Duodenal mucosa (tissue), 2 donors: ENCODE data around the gene KLF5.
"Not testable (repeated sequence)": the region's sequence is repeated elsewhere in the genome, so short reads cannot be mapped to it uniquely, and the experiment has no call there.

Experiments
- H3K27ac ChIP-seq: one replicate; pipeline ENCODE4 v1.7.0; 2013; ENCODE audit warnings: low read depth, low read length
- H3K27me3 ChIP-seq, 2 donors: one replicate each; pipeline ENCODE4 v1.7.0; 2013; ENCODE audit warnings: low read length in 2 of 2, control low read depth in 1 of 2; ENCODE audit not compliant: insufficient read depth in 2 of 2, control insufficient read depth in 1 of 2
- H3K36me3 ChIP-seq, 2 donors: one replicate each; pipeline ENCODE4 v1.7.0; 2013; ENCODE audit warnings: low read length in 2 of 2, control low read depth in 1 of 2; ENCODE audit not compliant: insufficient read depth in 2 of 2, control insufficient read depth in 1 of 2
- H3K4me1 ChIP-seq, 2 donors: one replicate each; pipeline ENCODE4 v1.7.0; 2013; ENCODE audit warnings: low read length in 2 of 2, control low read depth in 1 of 2; ENCODE audit not compliant: insufficient read depth in 2 of 2, control insufficient read depth in 1 of 2
- H3K4me3 ChIP-seq, 2 donors: one replicate each; pipeline ENCODE4 v1.7.0; 2013; ENCODE audit warnings: low read length in 2 of 2, low read depth in 1 of 2
- H3K9ac ChIP-seq, 2 donors: one replicate each; pipeline ENCODE4 v1.7.0; 2013; ENCODE audit warnings: low read length in 2 of 2, low read depth in 1 of 2
- H3K9me3 ChIP-seq, 2 donors: one replicate each; pipeline ENCODE4 v1.7.0; 2013; ENCODE audit warnings: low read length in 2 of 2, control low read depth in 1 of 2; ENCODE audit not compliant: control insufficient read depth in 1 of 2

KLF5 gene

DNA sequence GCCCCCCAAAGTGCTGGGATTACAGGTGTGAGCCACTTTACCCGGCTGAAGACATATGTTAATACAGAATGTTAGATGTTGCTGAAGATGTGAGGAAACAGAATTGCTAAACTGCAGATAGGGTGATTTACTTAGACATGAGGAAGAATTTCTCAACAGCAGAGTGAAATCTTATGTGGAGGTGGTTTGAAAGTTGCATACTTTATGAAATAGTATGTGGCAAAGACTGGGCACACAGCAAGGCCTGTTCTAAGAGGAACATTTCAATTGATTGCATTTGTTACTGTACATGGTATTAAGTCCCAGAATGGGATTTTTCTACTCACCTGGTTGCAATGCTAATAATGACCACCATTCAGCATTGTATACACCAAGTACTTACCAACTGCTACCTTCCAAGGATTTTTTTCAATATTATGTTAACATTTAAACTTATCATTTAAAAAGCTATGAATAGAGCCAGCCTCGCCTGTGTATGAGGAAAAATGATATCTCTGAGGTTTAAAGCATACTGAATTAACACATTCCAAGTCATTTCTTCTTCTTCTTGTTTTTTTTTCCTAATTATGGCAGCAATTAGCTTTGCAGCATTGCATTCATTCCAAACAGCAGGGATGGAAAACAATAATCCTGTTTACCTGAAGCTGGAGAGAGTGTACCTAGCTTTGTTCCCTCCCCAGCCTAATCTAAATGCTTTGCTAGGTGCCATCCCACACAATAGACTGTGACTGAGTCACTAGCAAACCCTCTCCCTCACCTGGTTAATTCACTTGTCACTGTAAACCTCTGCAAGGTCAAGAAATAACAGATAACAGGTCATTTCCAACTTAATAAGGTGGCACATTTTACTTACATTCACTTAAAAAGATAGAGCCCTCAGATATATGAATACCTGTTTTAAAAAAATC lies 19.4 kb upstream of the KLF5 start:
- no peak overlapping the region for H3K27ac ChIP-seq
- H3K4me1 ChIP-seq = peaks cover 10 to 14% of the 10 kb centered on the region in 2 donors
- H3K9me3 ChIP-seq = no peaks in the 10 kb centered on the region
- no peaks in the 10 kb centered on the region for H3K27me3 ChIP-seq
- no peak overlapping the region for H3K9ac ChIP-seq
- H3K4me3 ChIP-seq = peak overlapping the region in 1 of 2 donors; percentile 7
- no peaks in the 10 kb centered on the region for H3K36me3 ChIP-seq

DNA sequence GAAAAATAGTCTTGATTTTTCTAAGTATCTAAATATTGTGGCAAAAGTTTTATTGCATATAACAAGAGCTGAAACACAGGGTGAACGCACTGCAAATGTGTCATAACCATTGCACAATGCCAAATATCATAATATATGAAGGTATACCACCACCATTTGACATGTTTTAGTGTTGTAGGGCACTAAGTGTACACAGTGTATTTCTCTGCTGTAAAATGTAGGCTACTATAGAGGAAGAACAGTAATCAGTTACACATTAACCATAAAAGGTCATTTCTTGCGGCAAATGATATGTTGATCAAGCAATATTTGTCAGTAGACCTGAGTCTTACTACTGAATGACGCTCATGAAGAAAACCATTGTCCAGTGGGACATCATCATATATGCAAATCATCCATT lies 18.3 kb upstream of the KLF5 start:
- Histone ChIP-seq H3K4me1 (peaks cover 14 to 16% of the 10 kb centered on the region in 2 donors), H3K36me3 (no peaks in the 10 kb centered on the region)

DNA sequence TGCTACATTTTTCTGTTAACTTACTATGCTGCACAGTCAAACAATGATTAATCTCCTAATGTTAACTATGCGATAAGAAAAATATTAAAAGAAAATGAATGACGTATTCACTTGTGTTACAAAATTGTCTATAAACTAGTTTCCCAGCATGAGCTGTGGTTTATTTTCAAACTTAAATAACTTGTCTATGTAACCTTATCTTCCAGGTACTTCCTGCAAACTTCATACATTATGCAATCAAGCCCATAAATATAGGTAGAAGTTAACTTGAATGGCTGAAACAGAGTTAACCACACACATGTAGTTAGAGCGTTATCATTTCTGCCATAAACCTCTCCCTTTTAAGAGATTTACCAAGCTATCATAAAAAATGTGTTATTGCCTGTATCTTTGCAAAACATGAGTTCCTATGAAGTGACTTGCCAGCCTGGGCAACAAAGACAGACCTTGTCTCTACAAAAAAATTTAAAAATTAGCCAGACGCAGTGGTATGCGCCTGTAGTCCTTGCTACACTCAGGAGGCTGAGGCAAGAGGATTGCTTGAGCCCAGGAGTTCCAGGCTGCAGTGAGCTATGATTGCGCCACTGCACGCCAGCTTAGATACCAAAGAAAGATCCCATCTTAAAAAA lies 17.7 kb upstream of the KLF5 start:
- Histone ChIP-seq H3K36me3 (no peaks in the 10 kb centered on the region), H3K9me3 (no peaks in the 10 kb centered on the region), H3K4me3 (peak overlapping the region; percentile 12 to 27), H3K4me1 (peaks cover 14 to 16% of the 10 kb centered on the region in 2 donors), H3K27ac (peak overlapping the region; percentile 32), H3K9ac (no peak overlapping the region), H3K27me3 (no peaks in the 10 kb centered on the region)

More for the DNA sequence above, 18.3 kb upstream of the KLF5 start:
- no peak overlapping the region for H3K9ac ChIP-seq
- H3K27me3 ChIP-seq = no peaks in the 10 kb centered on the region
- H3K4me3 ChIP-seq = peak overlapping the region; percentile 12 to 27
- H3K27ac ChIP-seq = no peak overlapping the region
- H3K9me3 ChIP-seq = no peaks in the 10 kb centered on the region

DNA sequence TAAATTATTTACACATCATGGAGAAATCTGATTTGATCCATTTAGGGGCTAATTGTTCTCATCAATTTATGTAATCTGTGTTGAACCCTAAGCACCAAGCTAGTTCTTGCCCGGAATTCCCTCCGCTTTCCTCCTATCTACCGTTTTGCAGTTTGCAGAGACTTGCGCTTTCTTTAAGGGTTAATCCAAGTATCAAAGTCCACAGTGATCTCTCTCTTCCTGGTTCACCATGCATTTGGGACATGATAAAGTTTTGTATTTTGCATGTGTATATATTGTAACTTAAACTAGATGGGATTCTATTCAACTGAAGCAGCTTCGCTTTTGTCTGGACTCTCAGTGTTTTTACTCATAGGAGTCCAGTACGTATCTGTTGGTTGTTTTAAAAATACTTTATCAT lies 13.8 kb upstream of the KLF5 start:
- no peaks in the 10 kb centered on the region for H3K9me3 ChIP-seq
- no peaks in the 10 kb centered on the region for H3K27me3 ChIP-seq
- no peak overlapping the region for H3K9ac ChIP-seq

DNA sequence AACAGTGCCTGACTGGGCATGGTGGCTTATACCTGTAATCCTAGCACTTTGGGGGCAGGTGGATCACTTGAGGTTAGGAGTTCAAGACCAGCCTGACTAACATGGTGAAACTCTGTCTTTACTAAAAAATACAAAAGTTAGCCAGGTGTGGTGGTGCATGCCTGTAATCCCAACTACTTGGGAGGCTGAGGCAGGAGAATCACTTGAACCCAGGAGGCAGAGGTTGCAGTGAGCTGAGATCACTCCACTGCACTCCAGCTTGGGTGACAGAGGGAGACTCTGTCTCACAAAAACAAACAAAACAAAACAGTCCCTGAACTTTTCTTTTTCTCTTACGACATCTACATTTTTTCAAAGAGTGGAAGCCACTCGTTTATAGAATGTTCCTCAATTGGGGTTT lies 10.2 kb upstream of the KLF5 start:
- not testable (repeated sequence) for H3K4me1 ChIP-seq, H3K9me3 ChIP-seq, H3K4me3 ChIP-seq

More for the DNA sequence above, 13.8 kb upstream of the KLF5 start:
- H3K4me3 ChIP-seq = peak overlapping the region; percentile 40 to 55
- peak overlapping the region; percentile 10 for H3K27ac ChIP-seq
- no peaks in the 10 kb centered on the region for H3K36me3 ChIP-seq
- H3K4me1 ChIP-seq = peaks cover 5 to 6% of the 10 kb centered on the region in 2 donors

DNA sequence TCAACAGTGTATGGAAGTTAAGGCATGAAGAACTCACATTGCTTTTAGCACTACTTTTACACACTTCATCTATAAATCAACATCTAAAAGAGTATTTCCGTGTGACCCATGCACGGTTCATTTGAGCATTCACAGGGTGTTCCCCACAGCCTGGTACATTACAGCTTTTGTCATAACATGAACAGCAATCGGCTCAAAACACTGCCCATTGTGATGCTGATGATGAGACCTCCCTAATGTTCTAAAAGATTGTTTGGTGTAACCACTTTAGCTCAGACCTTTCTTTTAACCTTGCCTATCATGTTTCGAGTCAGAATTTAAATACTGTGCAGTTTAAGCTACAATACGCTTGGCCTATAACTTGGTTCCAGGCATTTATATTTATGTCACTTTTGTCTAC lies 4.1 kb upstream of the KLF5 start:
- Histone ChIP-seq H3K4me3 (peak overlapping the region in 1 of 2 donors; percentile 7), H3K27me3 (no peaks in the 10 kb centered on the region), H3K9me3 (no peaks in the 10 kb centered on the region), H3K9ac (no peak overlapping the region), H3K27ac (no peak overlapping the region), H3K4me1 (peaks cover 3 to 5% of the 10 kb centered on the region in 2 donors), H3K36me3 (no peaks in the 10 kb centered on the region)

More for the DNA sequence above, 10.2 kb upstream of the KLF5 start:
- not testable (repeated sequence) for H3K27ac ChIP-seq, H3K27me3 ChIP-seq, H3K36me3 ChIP-seq, H3K9ac ChIP-seq

DNA sequence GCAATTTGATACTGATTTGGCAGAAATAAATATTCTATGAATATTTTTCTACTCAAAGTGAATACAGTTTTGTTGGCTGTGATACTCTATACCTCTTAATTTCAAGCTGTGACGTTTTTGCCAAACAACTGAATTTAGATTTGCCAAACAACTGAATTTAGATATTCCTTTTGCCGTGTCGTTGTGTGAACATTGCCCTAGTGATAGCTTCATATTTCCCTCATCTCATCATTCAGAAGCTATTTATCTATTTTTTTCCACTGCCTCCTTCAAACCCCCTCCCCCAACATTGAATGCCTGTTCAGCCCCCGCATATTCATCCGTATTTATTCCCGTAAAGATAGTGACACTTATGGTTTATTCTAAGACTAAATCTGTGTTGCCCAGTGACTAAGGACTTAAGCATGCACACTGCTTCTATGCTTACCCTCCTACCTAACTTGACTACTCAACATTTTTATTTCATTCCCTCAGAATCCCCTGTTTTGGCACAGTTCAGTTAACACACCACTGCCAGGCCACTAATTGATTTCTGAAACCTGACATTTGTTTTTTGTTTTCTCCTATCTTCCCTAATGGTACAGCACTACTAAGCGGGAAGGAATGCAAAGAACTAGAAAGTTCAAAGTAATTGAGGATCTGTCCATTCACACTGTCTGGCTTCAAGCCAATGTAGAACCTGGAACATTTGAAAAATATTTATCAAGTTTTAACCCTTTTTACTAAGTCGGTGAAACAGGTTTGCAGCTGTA lies 2.8 kb upstream of the KLF5 start:
- peak overlapping the region; percentile 44 to 45 for H3K9ac ChIP-seq
- no peaks in the 10 kb centered on the region for H3K27me3 ChIP-seq
- H3K4me1 ChIP-seq = peaks cover 3 to 5% of the 10 kb centered on the region in 2 donors
- no peaks in the 10 kb centered on the region for H3K9me3 ChIP-seq
- peak overlapping the region; percentile 10 for H3K27ac ChIP-seq
- H3K36me3 ChIP-seq = peaks cover 0 to 6% of the 10 kb centered on the region in 2 donors
- peak overlapping the region; percentile 53 for H3K4me3 ChIP-seq

DNA sequence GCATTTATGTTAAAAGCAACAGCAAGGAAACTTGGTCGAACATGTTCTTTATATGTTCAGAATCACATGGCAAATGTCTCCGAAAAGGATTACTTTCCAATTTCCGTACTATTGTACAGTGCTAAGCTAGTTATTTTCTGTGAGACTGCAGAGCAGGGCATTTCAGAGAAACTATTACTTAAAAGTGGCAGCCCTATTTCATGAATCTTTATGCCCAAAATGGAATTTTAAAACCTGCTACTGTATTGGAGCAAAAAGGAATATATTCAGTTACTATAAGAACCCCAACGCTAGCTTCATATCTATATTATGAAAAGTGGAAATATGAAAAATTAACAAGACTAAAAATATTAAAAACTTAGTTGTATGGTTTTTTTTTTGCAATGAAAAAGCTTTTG lies 2.2 kb upstream of the KLF5 start:
- H3K4me1 ChIP-seq = peaks cover 3 to 5% of the 10 kb centered on the region in 2 donors
- no peaks in the 10 kb centered on the region for H3K27me3 ChIP-seq
- no peaks in the 10 kb centered on the region for H3K9me3 ChIP-seq
- peak overlapping the region; percentile 53 for H3K4me3 ChIP-seq
- peak overlapping the region; percentile 44 to 45 for H3K9ac ChIP-seq
- no peak overlapping the region for H3K27ac ChIP-seq
- peaks cover under 1 to 10% of the 10 kb centered on the region in 2 donors for H3K36me3 ChIP-seq

DNA sequence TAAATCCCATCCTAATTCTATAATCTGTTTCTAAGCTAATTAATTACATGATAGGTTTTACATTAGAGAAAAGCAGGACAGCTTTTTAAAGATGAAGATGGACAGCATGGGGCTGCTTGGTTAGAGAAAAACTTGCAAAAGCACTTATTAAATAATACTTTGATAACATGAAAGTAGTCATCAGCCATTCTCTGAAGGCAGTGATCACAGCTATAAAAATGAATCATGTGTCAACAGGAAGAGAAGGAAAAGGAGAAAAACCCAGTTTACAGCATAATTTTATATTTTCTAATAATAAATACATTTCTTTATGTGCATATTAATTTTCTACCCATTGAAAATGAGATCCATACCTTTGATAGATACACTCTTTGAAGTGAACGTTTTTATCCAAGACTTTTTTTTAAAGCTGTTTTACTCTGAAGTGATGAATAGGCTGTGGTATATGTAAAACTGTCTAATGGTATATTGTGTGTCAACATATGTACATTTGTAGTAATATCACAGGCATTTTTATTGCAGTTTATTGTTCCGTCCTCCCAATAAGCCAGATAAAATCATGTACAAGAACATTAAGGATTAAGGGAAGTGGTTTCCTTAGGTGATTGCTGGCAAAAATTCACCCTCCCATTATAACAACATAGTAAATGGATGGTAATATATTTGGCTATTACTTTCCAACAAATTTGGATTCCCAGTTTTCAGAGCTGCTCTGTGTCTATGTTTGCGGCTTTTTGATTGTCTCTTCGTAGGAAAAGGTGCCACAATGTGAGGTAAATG lies 1.3 kb upstream of the KLF5 start:
- Histone ChIP-seq H3K36me3 (peaks cover 9 to 19% of the 10 kb centered on the region in 2 donors), H3K4me3 (peak overlapping the region; percentile 81 to 82), H3K9ac (peak overlapping the region; percentile 71 to 83), H3K4me1 (peaks cover 3 to 5% of the 10 kb centered on the region in 2 donors), H3K9me3 (no peaks in the 10 kb centered on the region), H3K27me3 (no peaks in the 10 kb centered on the region), H3K27ac (peak overlapping the region; percentile 2)
